ENCODE results near the gene ANKRD13D.

Gene ANKRD13D

GRCh38 chr11:67310246-67311050, 21.3 kb downstream of the ANKRD13D start:
- peak overlapping the region in 2 of 11 experiments; percentile 37 to 55; a peak in 4 of 22 replicates for H3K27ac ChIP-seq
- H3K4me3 ChIP-seq = no peak overlapping the region
- no peaks in the 10 kb centered on the region for H3K9me3 ChIP-seq (replicated peaks in 1 of 11)
- TF ChIP-seq Cebpa-rat (IDR thresholded peaks at IDR 0.05) = no peak
- peaks cover 0 to 68% (median 14%) of the 10 kb centered on the region in 11 experiments; a peak in 10 of 22 replicates for H4K20me1 ChIP-seq
- peak overlapping the region in 7 of 11 experiments; percentile 4 to 42 (median 18); a peak in 1 of 22 replicates for H3K9ac ChIP-seq
- H3K4me1 ChIP-seq = peaks cover 12 to 63% (median 37%) of the 10 kb centered on the region in 10 experiments
- H3K36me3 ChIP-seq = peaks cover 53 to 82% (median 60%) of the 10 kb centered on the region in 11 experiments
- H3K27me3 ChIP-seq = no peaks in the 10 kb centered on the region
- no peak overlapping the region; a peak in 2 of 22 replicates for H3K4me2 ChIP-seq

GRCh38 chr11:67311051-67311555, 22.0 kb downstream of the ANKRD13D start:
- H3K27me3 ChIP-seq = no peaks in the 10 kb centered on the region
- H3K9me3 ChIP-seq (replicated peaks in 1 of 11) = no peaks in the 10 kb centered on the region
- H3K4me2 ChIP-seq = peak overlapping the region in 5 of 11 experiments; percentile 29 to 87 (median 75); a peak in 6 of 22 replicates
- H3K27ac ChIP-seq = peak overlapping the region in 2 of 11 experiments; percentile 48 to 55; a peak in 3 of 22 replicates
- peaks cover 12 to 66% (median 38%) of the 10 kb centered on the region in 10 experiments; a peak in 19 of 20 replicates for H3K4me1 ChIP-seq
- no peak for TF ChIP-seq Cebpa-rat (IDR thresholded peaks at IDR 0.05)
- peak overlapping the region in 5 of 11 experiments; percentile 9 to 45 (median 30); a peak in 5 of 22 replicates for H3K9ac ChIP-seq
- no peak overlapping the region for H3K4me3 ChIP-seq
- H3K36me3 ChIP-seq = peaks cover 53 to 76% (median 59%) of the 10 kb centered on the region in 11 experiments
- H4K20me1 ChIP-seq = peaks cover 0 to 67% (median 14%) of the 10 kb centered on the region in 11 experiments; a peak in 10 of 22 replicates

- TF ChIP-seq Cebpa-rat (IDR thresholded peaks at IDR 0.05) = no peak
- Histone ChIP-seq H3K4me2 (peak overlapping the region in 6 of 11 experiments; percentile 22 to 87 (median 71); a peak in 10 of 22 replicates), H4K20me1 (peaks cover 0 to 62% (median 14%) of the 10 kb centered on the region in 11 experiments; a peak in 10 of 22 replicates), H3K27me3 (no peaks in the 10 kb centered on the region), H3K4me1 (peaks cover 17 to 71% (median 43%) of the 10 kb centered on the region in 10 experiments), H3K4me3 (no peak overlapping the region), H3K9ac (peak overlapping the region in 5 of 11 experiments; percentile 9 to 45 (median 30); a peak in 5 of 22 replicates), H3K27ac (peak overlapping the region in 3 of 11 experiments; percentile 28 to 55 (median 48); a peak in 4 of 22 replicates), H3K36me3 (peaks cover 52 to 71% (median 54%) of the 10 kb centered on the region in 11 experiments), H3K9me3 (replicated peaks in 1 of 11) (no peaks in the 10 kb centered on the region)
Measured at GRCh38 chr11:67311556-67312082, 22.5 kb downstream of the ANKRD13D start.

GRCh38 chr11:67312187-67313021, 23.3 kb downstream of the ANKRD13D start:
- peak overlapping the region in 10 of 11 experiments; percentile 22 to 87 (median 60); a peak in 18 of 22 replicates for H3K4me2 ChIP-seq
- no peak overlapping the region for H3K4me3 ChIP-seq
- peak overlapping the region in 7 of 11 experiments; percentile 18 to 55 (median 33); a peak in 9 of 22 replicates for H3K27ac ChIP-seq
- H3K36me3 ChIP-seq = peaks cover 44 to 63% (median 46%) of the 10 kb centered on the region in 11 experiments
- peaks cover 0 to 54% (median 9%) of the 10 kb centered on the region in 11 experiments; a peak in 10 of 22 replicates for H4K20me1 ChIP-seq
- no peaks in the 10 kb centered on the region for H3K9me3 ChIP-seq (replicated peaks in 1 of 11)
- peaks cover 22 to 71% (median 45%) of the 10 kb centered on the region in 10 experiments for H3K4me1 ChIP-seq
- TF ChIP-seq Cebpa-rat (IDR thresholded peaks at IDR 0.05) = no peak
- H3K27me3 ChIP-seq = no peaks in the 10 kb centered on the region
- peak overlapping the region in 8 of 11 experiments; percentile 5 to 35 (median 24); a peak in 8 of 22 replicates for H3K9ac ChIP-seq

- peak overlapping the region in 5 of 11 experiments; percentile 18 to 48 (median 29); a peak in 3 of 22 replicates for H3K27ac ChIP-seq
Measured at GRCh38 chr11:67313125-67313890, 24.2 kb downstream of the ANKRD13D start.

GRCh38 chr11:67314218-67314617, 25.1 kb downstream of the ANKRD13D start:
- H3K9ac ChIP-seq = no peak overlapping the region; a peak in 1 of 22 replicates
- H3K9me3 ChIP-seq (replicated peaks in 1 of 11) = no peaks in the 10 kb centered on the region
- peaks cover 34 to 83% (median 56%) of the 10 kb centered on the region in 10 experiments for H3K4me1 ChIP-seq
- H3K4me2 ChIP-seq = peak overlapping the region in 2 of 11 experiments; percentile 22 to 33; a peak in 4 of 22 replicates
- peaks cover 27 to 45% (median 28%) of the 10 kb centered on the region in 11 experiments for H3K36me3 ChIP-seq
- no peak overlapping the region for H3K27ac ChIP-seq
- peaks cover 0 to 36% (median 3%) of the 10 kb centered on the region in 11 experiments; a peak in 9 of 22 replicates for H4K20me1 ChIP-seq
- H3K27me3 ChIP-seq = peaks cover 0 to 8% (median 0%) of the 10 kb centered on the region in 11 experiments; a peak in 6 of 22 replicates
- TF ChIP-seq Cebpa-rat (IDR thresholded peaks at IDR 0.05) = no peak
- no peak overlapping the region for H3K4me3 ChIP-seq

More at GRCh38 chr11:67313125-67313890, 24.2 kb downstream of the ANKRD13D start:
- H3K4me3 ChIP-seq = no peak overlapping the region
- peaks cover 0 to 45% (median 8%) of the 10 kb centered on the region in 11 experiments; a peak in 9 of 22 replicates for H4K20me1 ChIP-seq
- peak overlapping the region in 4 of 11 experiments; percentile 20 to 35 (median 27); a peak in 5 of 22 replicates for H3K9ac ChIP-seq
- peak overlapping the region in 10 of 11 experiments; percentile 22 to 87 (median 60); a peak in 15 of 22 replicates for H3K4me2 ChIP-seq
- H3K27me3 ChIP-seq = peaks cover 0 to 4% (median 0%) of the 10 kb centered on the region in 11 experiments; a peak in 6 of 22 replicates
- H3K36me3 ChIP-seq = peaks cover 36 to 54% (median 37%) of the 10 kb centered on the region in 11 experiments
- peaks cover 25 to 75% (median 49%) of the 10 kb centered on the region in 10 experiments for H3K4me1 ChIP-seq
- TF ChIP-seq Cebpa-rat (IDR thresholded peaks at IDR 0.05) = no peak
- no peaks in the 10 kb centered on the region for H3K9me3 ChIP-seq (replicated peaks in 1 of 11)

GRCh38 chr11:67315325-67315909, 26.3 kb downstream of the ANKRD13D start:
- H3K27me3 ChIP-seq = peaks cover 0 to 8% (median 0%) of the 10 kb centered on the region in 11 experiments; a peak in 6 of 22 replicates
- peaks cover 15 to 33% (median 16%) of the 10 kb centered on the region in 11 experiments; a peak in 19 of 22 replicates for H3K36me3 ChIP-seq
- no peaks in the 10 kb centered on the region for H3K9me3 ChIP-seq (replicated peaks in 1 of 11)
- no peak overlapping the region for H3K9ac ChIP-seq
- H3K4me3 ChIP-seq = no peak overlapping the region
- H4K20me1 ChIP-seq = peaks cover 0 to 24% (median 0%) of the 10 kb centered on the region in 11 experiments; a peak in 7 of 22 replicates
- H3K27ac ChIP-seq = no peak overlapping the region
- H3K4me1 ChIP-seq = peaks cover 35 to 75% (median 55%) of the 10 kb centered on the region in 10 experiments
- peak overlapping the region in 1 of 11 experiments; percentile 13; a peak in 3 of 22 replicates for H3K4me2 ChIP-seq
- TF ChIP-seq Cebpa-rat (IDR thresholded peaks at IDR 0.05) = no peak
